OCI-LY3 (cell line): ENCODE measurements around the gene INPP5J.

Experiments used
- EZH2phosphoT487 ChIP-seq: fragments of 200-600 bp; shearing (Covaris generic); IDR thresholded peaks from 2 replicates; pipeline ENCODE4 v1.6.1; 2018; ENCODE audit warnings: antibody characterized with exemption, mixed run types, low read depth
- TF ChIP-seq, protein P1 (sequence below): fragments of 200-600, 300-600 bp; sonication (generic); IDR thresholded peaks from 2 replicates; pipeline ENCODE4 v1.5.1; 2014; ENCODE audit warnings: antibody characterized with exemption, low read length, low read depth

DNA sequence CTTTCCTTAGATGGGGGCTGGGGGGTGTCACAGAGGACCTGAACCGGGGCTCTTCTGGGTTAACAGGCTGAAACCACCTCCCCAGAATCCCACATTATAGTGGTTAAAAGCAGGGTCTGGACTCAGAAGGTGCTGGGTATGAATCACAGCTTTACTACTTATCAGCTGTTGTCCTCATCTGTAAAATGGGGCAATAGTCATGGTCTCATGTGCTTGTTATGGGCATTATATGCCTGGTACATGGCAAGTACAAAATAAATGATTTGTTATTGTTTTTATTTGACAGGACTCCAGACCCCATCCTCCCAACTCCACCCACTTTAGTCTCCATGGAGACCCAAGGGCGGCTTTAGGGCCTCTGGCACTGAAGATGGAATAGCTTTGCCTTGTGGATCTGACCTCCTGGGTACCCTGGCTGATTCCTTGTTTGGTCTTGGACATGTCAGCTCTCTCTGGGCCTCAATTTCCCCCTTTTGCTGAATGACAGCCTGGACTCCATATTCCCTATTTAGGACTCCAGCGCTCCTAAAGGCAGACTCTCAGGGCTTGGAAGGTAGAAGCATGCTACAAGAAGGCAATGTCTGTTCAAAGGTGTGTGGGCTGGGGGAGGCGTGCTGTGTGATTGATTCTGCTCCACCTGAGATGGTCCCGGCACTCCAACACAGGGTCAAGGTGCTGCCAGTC lies 42.5 kb upstream of the INPP5J start:
- TF ChIP-seq, protein P1, sequence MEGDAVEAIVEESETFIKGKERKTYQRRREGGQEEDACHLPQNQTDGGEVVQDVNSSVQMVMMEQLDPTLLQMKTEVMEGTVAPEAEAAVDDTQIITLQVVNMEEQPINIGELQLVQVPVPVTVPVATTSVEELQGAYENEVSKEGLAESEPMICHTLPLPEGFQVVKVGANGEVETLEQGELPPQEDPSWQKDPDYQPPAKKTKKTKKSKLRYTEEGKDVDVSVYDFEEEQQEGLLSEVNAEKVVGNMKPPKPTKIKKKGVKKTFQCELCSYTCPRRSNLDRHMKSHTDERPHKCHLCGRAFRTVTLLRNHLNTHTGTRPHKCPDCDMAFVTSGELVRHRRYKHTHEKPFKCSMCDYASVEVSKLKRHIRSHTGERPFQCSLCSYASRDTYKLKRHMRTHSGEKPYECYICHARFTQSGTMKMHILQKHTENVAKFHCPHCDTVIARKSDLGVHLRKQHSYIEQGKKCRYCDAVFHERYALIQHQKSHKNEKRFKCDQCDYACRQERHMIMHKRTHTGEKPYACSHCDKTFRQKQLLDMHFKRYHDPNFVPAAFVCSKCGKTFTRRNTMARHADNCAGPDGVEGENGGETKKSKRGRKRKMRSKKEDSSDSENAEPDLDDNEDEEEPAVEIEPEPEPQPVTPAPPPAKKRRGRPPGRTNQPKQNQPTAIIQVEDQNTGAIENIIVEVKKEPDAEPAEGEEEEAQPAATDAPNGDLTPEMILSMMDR: no peak
- TF ChIP-seq EZH2phosphoT487: no peak
